Activated T-cell treated with anti-CD3 and anti-CD28 coated beads for 24 hours (primary cell): ENCODE data around the gene DAP3.
"Not testable (repeated sequence)": the region's sequence is repeated elsewhere in the genome, so short reads cannot be mapped to it uniquely, and the experiment has no call there.

Source experiments
- DNase-seq: peaks from one replicate; pipeline ENCODE4 v3.0.0-alpha.2; 2020; ENCODE audit warnings: low read depth

Gene DAP3

GRCh38 chr1:155689081-155689607, at the start of gene DAP3:
Gene DAP3, plus strand, starts transcription at chr1:155689091. Its CDS starts 20,689 bp downstream, at chr1:155709780.
- DNase-seq = not testable (repeated sequence)

- DNase-seq = no peak
These were observed 48.5 kb upstream of the DAP3 start for GRCh38 chr1:155640367-155640766.

- not testable (repeated sequence) for DNase-seq
These were observed 46.2 kb upstream of the DAP3 start for GRCh38 chr1:155642559-155643180.

- no peak for DNase-seq
These were observed 45.7 kb upstream of the DAP3 start for GRCh38 chr1:155643230-155643629.

- no peak for DNase-seq
These were observed 43.8 kb upstream of the DAP3 start for GRCh38 chr1:155645034-155645598.

GRCh38 chr1:155645648-155646047, 43.2 kb upstream of the DAP3 start:
- DNase-seq = no peak

GRCh38 chr1:155646307-155646706, 42.6 kb upstream of the DAP3 start:
- no peak for DNase-seq

- DNase-seq = no peak
These were observed 40.4 kb upstream of the DAP3 start for GRCh38 chr1:155648207-155649147.

- DNase-seq = no peak
These were observed 39.2 kb upstream of the DAP3 start for GRCh38 chr1:155649676-155650075.

- DNase-seq = no peak
These were observed 38.6 kb upstream of the DAP3 start for GRCh38 chr1:155650231-155650757.

GRCh38 chr1:155651861-155652661, 36.8 kb upstream of the DAP3 start:
- DNase-seq = no peak

- no peak for DNase-seq
These were observed 35.9 kb upstream of the DAP3 start for GRCh38 chr1:155652951-155653350.

GRCh38 chr1:155657463-155657862, 31.4 kb upstream of the DAP3 start:
- no peak for DNase-seq

- not testable (repeated sequence) for DNase-seq
These were observed 27.7 kb upstream of the DAP3 start for GRCh38 chr1:155661239-155661638.

GRCh38 chr1:155669233-155670162, 19.4 kb upstream of the DAP3 start:
- DNase-seq = no peak

GRCh38 chr1:155671750-155672149, 17.1 kb upstream of the DAP3 start:
- DNase-seq = no peak

GRCh38 chr1:155673003-155673402, 15.9 kb upstream of the DAP3 start:
- DNase-seq = no peak

GRCh38 chr1:155678027-155678426, 10.9 kb upstream of the DAP3 start:
- no peak for DNase-seq

GRCh38 chr1:155678992-155679391, 9.9 kb upstream of the DAP3 start:
- not testable (repeated sequence) for DNase-seq

GRCh38 chr1:155680531-155680930, 8.4 kb upstream of the DAP3 start:
- no peak for DNase-seq
